Right renal pelvis (tissue), 4 donors: ENCODE data around the gene THSD4. TPM values are rescaled to one million over a fixed set of nuclear protein-coding genes. Genes with fewer than 3 reads are reported as not detected.
"Not testable (repeated sequence)": the region's sequence is repeated elsewhere in the genome, so short reads cannot be mapped to it uniquely, and the experiment has no call there.

Experiments
- DNase-seq, 4 donors: peaks; one replicate each; pipeline ENCODE4 v3.0.0-alpha.2; 2013; ENCODE audit warnings: low read depth in 4 of 4, low spot score in 3 of 4, missing footprints in 1 of 4
- polyA plus RNA-seq, 4 donors: library from polyadenylated mRNA; unstranded; fragments of 120-200 nt; gene quantifications; one replicate each; pipeline ENCODE4 v1.2.1, GENCODE V29; 2013; ENCODE audit not compliant: insufficient read length in 4 of 4

Gene THSD4
- polyA plus RNA-seq, 4 donors = 32.7 to 45.9 (median 35.6) TPM

- DNase-seq = no peak
Observed at GRCh38 chr15:71118881-71119632, 3.8 kb downstream of the THSD4 start.

GRCh38 chr15:71120428-71120944 lies 5.2 kb downstream of the THSD4 start:
- DNase-seq = no peak

GRCh38 chr15:71121442-71121841 lies 6.2 kb downstream of the THSD4 start:
- no peak for DNase-seq

- DNase-seq = no peak
Observed at GRCh38 chr15:71124937-71125790, 9.9 kb downstream of the THSD4 start.

- DNase-seq = no peak
Observed at GRCh38 chr15:71125831-71126450, 10.7 kb downstream of the THSD4 start.

GRCh38 chr15:71127083-71127482 lies 11.8 kb downstream of the THSD4 start:
- DNase-seq = no peak

GRCh38 chr15:71128159-71128558 lies 12.9 kb downstream of the THSD4 start:
- not testable (repeated sequence) for DNase-seq

GRCh38 chr15:71128939-71129562 lies 13.8 kb downstream of the THSD4 start:
- DNase-seq = no peak

GRCh38 chr15:71129669-71130068 lies 14.4 kb downstream of the THSD4 start:
- DNase-seq = no peak

GRCh38 chr15:71131601-71132362 lies 16.5 kb downstream of the THSD4 start:
- DNase-seq = no peak

- no peak for DNase-seq
Observed at GRCh38 chr15:71133747-71134472, 18.6 kb downstream of the THSD4 start.

- no peak for DNase-seq
Observed at GRCh38 chr15:71136159-71136783, 21.0 kb downstream of the THSD4 start.

- DNase-seq = no peak
Observed at GRCh38 chr15:71136793-71137518, 21.7 kb downstream of the THSD4 start.

- no peak for DNase-seq
Observed at GRCh38 chr15:71138473-71138872, 23.2 kb downstream of the THSD4 start.

GRCh38 chr15:71139241-71139640 lies 24.0 kb downstream of the THSD4 start:
- DNase-seq = no peak

- no peak for DNase-seq
Observed at GRCh38 chr15:71141572-71141971, 26.3 kb downstream of the THSD4 start.

- no peak for DNase-seq
Observed at GRCh38 chr15:71142780-71143179, 27.5 kb downstream of the THSD4 start.
